GM04504 (cell line): Measurements from ENCODE around the gene RBP5.

ENCODE experiments used
- DNase-seq: peaks from one replicate; pipeline ENCODE4 v3.0.0-alpha.2; 2012; ENCODE audit warnings: low read depth

The RBP5 gene

GRCh38 chr12:7128681-7129286, at the start of gene RBP5:
Gene RBP5 (minus strand): TSS chr12:7128889. CDS start chr12:7128775, 114 bp downstream.
- no peak for DNase-seq

DNA sequence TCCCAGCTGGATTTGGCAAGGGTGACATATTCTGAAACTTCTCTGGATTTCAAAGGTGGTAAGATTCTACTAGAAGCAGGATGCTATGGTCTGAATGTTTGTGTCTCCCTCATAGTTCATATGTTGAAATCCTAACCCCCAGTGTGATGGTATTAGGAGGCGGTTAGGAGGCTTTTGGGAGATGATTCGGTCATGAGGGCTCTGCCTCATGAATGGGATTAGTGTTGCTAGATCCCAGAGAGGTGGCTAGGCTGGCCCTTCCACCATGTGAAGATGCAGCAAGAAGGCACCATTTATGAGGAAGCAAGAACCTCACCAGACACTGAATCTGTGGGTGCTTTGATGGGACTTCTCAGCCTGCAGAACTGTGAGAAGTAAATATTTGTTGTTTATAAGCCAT, 49.8 kb upstream of the RBP5 start:
- no peak for DNase-seq

- no peak for DNase-seq
Measured at GRCh38 chr12:7176595-7176994, 47.9 kb upstream of the RBP5 start.

- no peak for DNase-seq
Measured at GRCh38 chr12:7175493-7175892, 46.8 kb upstream of the RBP5 start.

DNA sequence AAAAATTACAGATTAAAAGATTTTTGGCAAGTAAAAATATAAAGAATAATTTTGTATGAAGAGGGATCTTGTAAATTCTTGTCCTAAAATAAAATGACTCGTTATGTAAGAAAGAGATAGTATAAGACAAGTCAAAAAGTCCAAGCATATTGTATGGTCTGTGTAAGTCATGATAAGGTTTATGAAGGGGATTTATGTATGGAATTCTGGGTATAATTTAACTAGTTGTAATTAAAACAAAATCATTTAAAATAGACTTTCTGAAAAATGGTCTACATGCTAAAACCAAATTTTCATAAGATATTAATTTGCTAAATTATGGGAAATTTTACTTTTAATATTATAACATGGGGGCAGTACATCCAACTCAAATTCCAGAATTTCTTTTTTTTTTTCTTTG, 43.2 kb upstream of the RBP5 start:
- DNase-seq: no peak

GRCh38 chr12:7169951-7170350, 41.3 kb upstream of the RBP5 start:
- DNase-seq: no peak

- no peak for DNase-seq
Measured at GRCh38 chr12:7162691-7163114, 34.0 kb upstream of the RBP5 start.

DNA sequence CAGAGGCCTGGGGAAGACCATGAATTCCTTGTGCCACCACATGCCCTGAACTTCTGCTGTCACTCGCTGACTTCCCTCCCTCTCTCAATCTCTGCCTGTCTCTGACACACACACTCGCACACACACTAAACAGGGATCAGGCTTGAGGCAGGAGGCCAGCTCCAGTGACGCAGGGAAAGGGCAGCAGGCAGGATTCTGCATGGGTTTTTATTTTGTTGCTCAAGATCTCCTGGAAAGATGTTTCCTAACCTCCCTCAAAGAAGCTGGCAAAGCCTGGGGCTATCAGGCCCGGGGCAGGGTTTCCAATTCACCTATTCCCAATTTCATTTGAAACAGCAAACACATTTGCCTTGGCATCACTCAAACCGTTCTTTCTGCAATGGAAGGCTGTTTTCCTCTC, 33.1 kb upstream of the RBP5 start:
- DNase-seq: no peak

DNA sequence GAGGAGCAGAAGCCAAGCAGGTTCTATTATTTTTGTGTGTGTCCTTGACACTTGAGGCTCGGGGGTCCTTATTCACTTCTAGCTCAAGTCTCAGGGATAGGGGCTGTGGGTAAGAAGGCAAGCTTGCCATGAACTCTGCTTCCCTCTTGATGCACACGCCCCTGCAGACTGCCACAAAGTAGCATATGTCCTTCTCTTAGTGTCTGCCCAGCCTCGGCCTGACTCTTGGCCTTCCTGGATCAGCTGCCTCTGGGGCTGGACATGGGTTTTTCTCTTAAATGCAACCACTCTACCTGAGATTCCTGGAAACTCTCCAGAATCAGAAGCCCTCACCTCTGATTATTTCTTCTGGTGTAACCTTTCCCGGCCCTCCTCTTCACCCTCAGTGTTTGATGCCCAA, 32.6 kb upstream of the RBP5 start:
- no peak for DNase-seq

DNA sequence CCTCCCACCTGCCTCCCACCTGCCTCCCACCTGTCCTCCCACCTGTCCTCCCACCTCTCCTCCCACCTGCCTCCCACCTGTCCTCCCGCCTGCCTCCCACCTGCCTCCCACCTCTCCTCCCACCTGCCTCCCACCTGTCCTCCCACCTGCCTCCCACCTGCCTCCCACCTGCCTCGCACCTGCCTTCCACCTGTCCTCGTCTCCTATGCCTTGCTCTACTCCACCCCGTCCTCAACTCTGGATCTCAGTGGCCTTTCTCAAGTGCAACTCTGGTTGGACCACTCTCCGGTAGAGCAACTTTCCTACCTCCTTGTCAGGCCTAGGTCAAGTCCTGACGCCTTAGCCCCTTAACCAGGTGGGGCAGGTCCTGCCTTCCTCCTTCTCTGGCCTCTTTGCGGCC, 31.5 kb upstream of the RBP5 start:
- DNase-seq: no peak

GRCh38 chr12:7158781-7159609, 30.3 kb upstream of the RBP5 start:
- no peak for DNase-seq

GRCh38 chr12:7157391-7157790, 28.7 kb upstream of the RBP5 start:
- DNase-seq: no peak

DNA sequence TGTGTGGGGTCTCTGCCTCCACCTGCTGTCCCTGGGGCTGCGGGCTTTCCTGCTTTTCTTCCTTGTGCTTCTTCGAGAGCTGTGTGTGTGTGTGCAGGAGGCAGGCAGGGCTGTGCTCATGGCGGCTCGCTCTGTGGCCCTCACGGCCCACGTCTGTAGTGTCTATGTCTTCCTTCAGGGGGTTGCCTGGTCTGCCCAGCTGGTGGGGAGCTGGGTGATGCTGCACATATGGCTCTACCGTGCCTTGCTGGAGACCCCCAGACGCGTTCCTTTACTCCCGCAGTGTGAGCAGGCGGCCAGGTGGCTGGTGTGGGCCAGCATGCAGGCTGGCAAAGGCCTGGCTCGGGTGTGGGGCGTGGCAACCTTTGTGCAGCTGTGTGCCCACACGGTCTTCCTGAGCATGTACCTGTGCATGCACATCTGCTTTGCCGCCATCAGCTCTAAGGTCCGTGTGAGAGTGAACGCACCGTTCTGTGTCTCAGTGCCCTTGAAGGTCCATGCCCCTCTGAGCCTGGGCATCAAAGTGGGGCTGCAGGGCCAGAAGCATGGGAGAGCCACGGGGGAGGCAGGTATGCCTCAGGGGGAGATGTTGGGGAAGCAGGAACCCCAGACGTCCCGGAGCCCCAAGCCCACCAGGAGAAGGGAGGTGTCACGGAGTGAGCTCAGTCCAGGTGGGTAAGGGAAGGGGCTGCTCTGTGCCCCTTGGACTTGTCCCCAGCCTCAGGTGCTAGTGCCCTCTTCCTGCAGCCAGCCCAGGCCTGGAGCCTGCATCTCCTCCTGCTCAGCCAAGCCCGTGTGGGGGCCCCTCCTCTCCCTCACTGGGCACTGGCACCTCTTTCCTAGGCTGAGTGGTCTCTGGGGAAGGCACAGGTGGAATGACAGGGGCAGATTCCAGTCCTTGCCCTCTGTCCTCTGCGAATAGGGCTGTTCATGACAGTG, 27.8 kb upstream of the RBP5 start:
- DNase-seq: no peak

DNA sequence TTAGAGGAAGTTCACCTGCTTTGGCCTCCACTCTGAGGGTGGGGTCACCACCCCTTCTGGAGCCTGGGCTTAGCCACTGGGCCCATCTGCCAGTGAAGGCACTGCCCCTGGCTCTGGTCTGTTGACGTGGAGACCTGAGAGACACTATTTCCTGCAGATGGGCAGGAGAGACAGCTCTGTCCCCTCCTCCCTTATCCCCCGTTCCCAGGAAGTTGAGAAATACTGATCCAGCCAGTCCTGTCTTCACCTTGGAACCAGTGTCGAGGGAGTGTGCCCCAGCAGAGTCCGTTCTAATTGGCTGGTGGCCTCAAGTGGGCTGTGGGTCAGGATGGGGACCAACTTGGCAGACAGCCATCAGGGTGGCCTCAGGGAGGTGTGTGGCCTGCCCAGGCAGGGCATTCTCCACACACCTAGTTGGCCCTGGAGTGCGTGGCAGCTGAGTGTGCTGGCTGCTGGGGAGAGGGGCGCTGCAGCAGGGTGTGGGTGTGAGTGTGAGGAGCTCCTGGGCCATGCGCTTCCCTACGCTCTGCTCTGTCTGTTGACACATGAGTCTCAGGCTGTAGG, 26.9 kb upstream of the RBP5 start:
- no peak for DNase-seq

- DNase-seq: no peak
Measured at GRCh38 chr12:7154901-7155470, 26.3 kb upstream of the RBP5 start.

DNA sequence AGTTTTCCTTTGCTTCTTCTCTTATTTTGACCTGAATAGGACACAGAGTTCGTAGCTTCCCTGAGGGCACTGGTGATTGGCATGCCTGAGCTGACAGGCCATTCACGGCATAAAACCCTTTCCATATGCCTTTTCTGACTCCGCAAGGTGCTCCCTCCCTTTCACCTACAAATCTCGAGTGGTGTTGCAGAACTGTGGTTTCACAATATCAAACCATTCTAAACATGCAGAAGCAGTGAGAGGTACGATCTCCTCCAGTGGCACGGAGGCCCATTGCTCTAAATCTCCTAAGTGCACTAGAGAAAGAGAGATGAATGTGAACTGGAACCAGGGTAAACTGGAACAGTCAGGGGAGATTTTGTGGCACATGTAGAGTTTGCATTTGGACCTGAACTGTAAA, 25.4 kb upstream of the RBP5 start:
- DNase-seq: no peak

DNA sequence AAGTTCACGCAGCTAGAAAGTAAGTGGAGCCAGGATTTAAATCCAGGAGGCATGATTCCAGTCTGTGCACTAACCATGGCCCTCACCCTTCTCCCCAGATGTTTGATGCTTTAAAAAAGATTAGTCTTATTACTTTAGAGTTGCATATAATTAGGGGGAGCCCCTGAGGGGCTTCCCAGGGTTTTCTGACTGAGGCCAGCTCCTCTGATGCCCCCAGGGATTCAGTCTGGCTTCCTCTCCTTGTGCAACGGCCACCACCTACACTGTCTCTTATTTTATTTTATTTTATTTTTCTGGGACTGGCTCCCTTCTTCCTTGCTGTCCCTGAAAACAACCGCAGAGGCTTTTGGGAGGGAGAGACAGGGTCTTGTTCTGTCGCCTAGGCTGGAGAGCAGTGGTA, 24.1 kb upstream of the RBP5 start:
- DNase-seq: no peak

DNA sequence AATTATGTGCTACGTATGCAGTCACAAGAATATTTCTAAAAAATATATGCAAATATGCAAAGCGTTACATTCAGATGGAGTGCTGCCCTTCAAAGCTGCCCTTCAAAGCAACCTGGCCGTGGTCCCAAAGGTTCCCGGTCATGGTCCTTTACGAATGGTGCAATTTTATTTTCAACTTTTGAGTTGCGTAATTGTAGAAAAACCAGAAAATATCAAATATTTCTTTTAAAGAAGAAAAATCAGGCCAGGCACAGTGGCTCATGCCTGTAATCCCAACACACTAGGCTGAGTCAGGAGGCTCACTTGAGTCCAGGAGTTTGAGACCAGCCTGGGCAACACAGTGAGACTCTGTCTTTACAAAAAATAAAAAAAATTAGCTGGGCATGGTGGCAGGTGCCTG, 22.8 kb upstream of the RBP5 start:
- no peak for DNase-seq

- no peak for DNase-seq
Measured at GRCh38 chr12:7150841-7151240, 22.2 kb upstream of the RBP5 start.

DNA sequence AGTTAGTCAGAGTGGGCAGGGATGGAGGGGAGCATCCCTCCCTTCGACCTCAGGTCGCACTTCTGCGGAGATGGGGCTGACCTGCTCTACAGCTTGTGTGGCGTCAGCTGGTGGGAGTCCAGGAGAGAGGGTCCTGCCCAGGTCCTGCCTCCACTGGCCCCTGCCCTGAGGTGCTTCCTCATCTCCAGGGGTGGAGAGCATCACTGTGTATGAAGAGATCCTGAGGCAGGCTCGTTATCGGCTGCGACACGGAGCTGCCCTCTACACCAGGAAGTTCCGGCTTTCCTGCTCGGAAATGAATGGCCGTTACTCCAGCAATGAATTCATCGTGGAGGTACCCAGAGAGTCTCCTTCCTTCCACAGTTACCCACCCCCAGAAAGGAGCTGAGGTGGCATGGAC, 21.7 kb upstream of the RBP5 start:
- no peak for DNase-seq

- no peak for DNase-seq
Measured at GRCh38 chr12:7146906-7147305, 18.2 kb upstream of the RBP5 start.

DNA sequence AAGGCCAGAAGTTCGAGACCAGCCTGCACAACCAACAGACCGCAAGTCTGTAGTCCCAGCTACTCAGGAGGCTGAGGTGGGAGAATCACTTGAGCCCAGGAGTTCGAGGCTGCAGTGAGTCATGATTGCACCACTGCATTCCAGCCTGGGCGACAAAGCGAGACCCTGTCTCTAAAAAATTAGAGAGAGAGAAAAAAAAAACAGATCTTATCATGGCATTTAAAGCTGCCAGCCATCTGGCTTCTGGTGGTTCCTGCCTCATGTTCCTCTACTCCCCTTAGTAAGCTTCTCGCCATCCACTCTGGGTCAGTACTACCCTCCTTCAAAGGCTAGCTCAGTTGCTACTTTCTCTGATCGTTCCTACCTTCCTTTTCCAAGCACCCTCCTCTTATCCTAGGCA, 17.5 kb upstream of the RBP5 start:
- DNase-seq: no peak
